ENCODE results near the gene C1QL4. TPM values are rescaled to one million over a fixed set of nuclear protein-coding genes. Genes with fewer than 3 reads are reported as not detected.

The C1QL4 gene
- total and polyA plus RNA-seq, 5 donors from 2014 or later, result not detected

GRCh38 chr12:49330631-49331379 is 6.2 kb downstream of the C1QL4 start:
- peaks cover 5% of the 10 kb centered on the region for H3K36me3 Mint-ChIP-seq

GRCh38 chr12:49330032-49330619 is 6.9 kb downstream of the C1QL4 start:
- Histone ChIP-seq H3K9me3 (ENCODE audit: control insufficient read depth in 2 of 2, low read length in 2 of 2) (no peaks in the 10 kb centered on the region), H3K36me3 (ENCODE audit: control insufficient read depth, insufficient read depth, low read length) (no peaks in the 10 kb centered on the region), H3K4me3 (ENCODE audit: low read depth, low read length) (no peak overlapping the region), H3K27me3 (ENCODE audit: control insufficient read depth, insufficient read depth, low read length) (peaks cover 6% of the 10 kb centered on the region), H3K27ac (ENCODE audit: insufficient read depth, low read length, poor library complexity, severe bottlenecking) (no peak overlapping the region), H3K4me1 (ENCODE audit: control insufficient read depth, insufficient read depth, low read length, poor library complexity, severe bottlenecking) (peaks cover 9% of the 10 kb centered on the region)
- ATAC-seq (ENCODE audit: low read depth in 2 of 2) (no peak), DNase-seq (no peak)
- no peak overlapping the region for H3K4me3 Mint-ChIP-seq
- peaks cover 0 to 2% (median 0%) of the 10 kb centered on the region in 7 donors for H3K9me3 Mint-ChIP-seq
- peak overlapping the region in 1 of 3 donors; percentile 11 for H3K27ac Mint-ChIP-seq
- peaks cover 36% of the 10 kb centered on the region for H3K27me3 Mint-ChIP-seq
- H3K36me3 Mint-ChIP-seq, result peaks cover 5% of the 10 kb centered on the region
- peaks cover 0 to 19% (median 7%) of the 10 kb centered on the region in 4 donors for H3K4me1 Mint-ChIP-seq

More at GRCh38 chr12:49330631-49331379, 6.2 kb downstream of the C1QL4 start:
- Histone ChIP-seq H3K9me3 (ENCODE audit: control insufficient read depth in 2 of 2, low read length in 2 of 2) (no peaks in the 10 kb centered on the region), H3K27ac (ENCODE audit: insufficient read depth, low read length, poor library complexity, severe bottlenecking) (no peak overlapping the region), H3K4me3 (ENCODE audit: low read depth, low read length) (no peak overlapping the region), H3K27me3 (ENCODE audit: control insufficient read depth, insufficient read depth, low read length) (peaks cover 10% of the 10 kb centered on the region), H3K36me3 (ENCODE audit: control insufficient read depth, insufficient read depth, low read length) (no peaks in the 10 kb centered on the region), H3K4me1 (ENCODE audit: control insufficient read depth, insufficient read depth, low read length, poor library complexity, severe bottlenecking) (peaks cover 9% of the 10 kb centered on the region)
- ATAC-seq (ENCODE audit: low read depth in 2 of 2) (no peak), DNase-seq (no peak)
- no peak overlapping the region for H3K27ac Mint-ChIP-seq
- peaks cover 0 to 24% (median 7%) of the 10 kb centered on the region in 4 donors for H3K4me1 Mint-ChIP-seq
- peaks cover 40% of the 10 kb centered on the region for H3K27me3 Mint-ChIP-seq
- H3K9me3 Mint-ChIP-seq, result peaks cover 0 to 2% (median 0%) of the 10 kb centered on the region in 7 donors
- H3K4me3 Mint-ChIP-seq, result no peak overlapping the region

GRCh38 chr12:49328816-49329215 is 8.2 kb downstream of the C1QL4 start:
- peaks cover 23% of the 10 kb centered on the region for H3K27me3 Mint-ChIP-seq
- no peak overlapping the region for H3K4me3 ChIP-seq (ENCODE audit: low read depth, low read length)
- ATAC-seq (ENCODE audit: low read depth in 2 of 2) (no peak), DNase-seq (no peak)
- no peak overlapping the region for H3K27ac Mint-ChIP-seq
- no peaks in the 10 kb centered on the region for H3K27me3 ChIP-seq (ENCODE audit: control insufficient read depth, insufficient read depth, low read length)
- no peak overlapping the region for H3K4me3 Mint-ChIP-seq
- H3K9me3 Mint-ChIP-seq, result peaks cover 0 to 2% (median 0%) of the 10 kb centered on the region in 7 donors
- peaks cover 0 to 13% (median 4%) of the 10 kb centered on the region in 4 donors for H3K4me1 Mint-ChIP-seq
- H3K9me3 ChIP-seq (ENCODE audit: control insufficient read depth in 2 of 2, low read length in 2 of 2), result no peaks in the 10 kb centered on the region
- H3K27ac ChIP-seq (ENCODE audit: insufficient read depth, low read length, poor library complexity, severe bottlenecking), result no peak overlapping the region
- peaks cover 11% of the 10 kb centered on the region for H3K4me1 ChIP-seq (ENCODE audit: control insufficient read depth, insufficient read depth, low read length, poor library complexity, severe bottlenecking)
- no peaks in the 10 kb centered on the region for H3K36me3 Mint-ChIP-seq
- H3K36me3 ChIP-seq (ENCODE audit: control insufficient read depth, insufficient read depth, low read length), result no peaks in the 10 kb centered on the region

GRCh38 chr12:49327887-49328286 is 9.1 kb downstream of the C1QL4 start:
- H3K36me3 Mint-ChIP-seq, result no peaks in the 10 kb centered on the region
- ATAC-seq (ENCODE audit: low read depth in 2 of 2), result no peak

GRCh38 chr12:49327368-49327767 is 9.6 kb downstream of the C1QL4 start:
- Histone ChIP-seq H3K9me3 (ENCODE audit: control insufficient read depth in 2 of 2, low read length in 2 of 2) (no peaks in the 10 kb centered on the region), H3K36me3 (ENCODE audit: control insufficient read depth, insufficient read depth, low read length) (no peaks in the 10 kb centered on the region), H3K4me3 (ENCODE audit: low read depth, low read length) (no peak overlapping the region), H3K4me1 (ENCODE audit: control insufficient read depth, insufficient read depth, low read length, poor library complexity, severe bottlenecking) (peaks cover 11% of the 10 kb centered on the region), H3K27me3 (ENCODE audit: control insufficient read depth, insufficient read depth, low read length) (no peaks in the 10 kb centered on the region), H3K27ac (ENCODE audit: insufficient read depth, low read length, poor library complexity, severe bottlenecking) (no peak overlapping the region)
- DNase-seq (no peak), ATAC-seq (ENCODE audit: low read depth in 2 of 2) (no peak)
- Mint-ChIP-seq H3K9me3 (peaks cover 0 to 1% (median 0%) of the 10 kb centered on the region in 7 donors), H3K4me1 (peaks cover 0 to 17% (median 6%) of the 10 kb centered on the region in 4 donors), H3K4me3 (peak overlapping the region in 1 of 4 donors; percentile 30), H3K27me3 (peaks cover 11% of the 10 kb centered on the region), H3K27ac (no peak overlapping the region), H3K36me3 (no peaks in the 10 kb centered on the region)

More at GRCh38 chr12:49327887-49328286, 9.1 kb downstream of the C1QL4 start:
- Histone ChIP-seq H3K4me1 (ENCODE audit: control insufficient read depth, insufficient read depth, low read length, poor library complexity, severe bottlenecking) (peaks cover 13% of the 10 kb centered on the region), H3K27ac (ENCODE audit: insufficient read depth, low read length, poor library complexity, severe bottlenecking) (no peak overlapping the region), H3K9me3 (ENCODE audit: control insufficient read depth in 2 of 2, low read length in 2 of 2) (no peaks in the 10 kb centered on the region), H3K4me3 (ENCODE audit: low read depth, low read length) (no peak overlapping the region), H3K27me3 (ENCODE audit: control insufficient read depth, insufficient read depth, low read length) (no peaks in the 10 kb centered on the region), H3K36me3 (ENCODE audit: control insufficient read depth, insufficient read depth, low read length) (no peaks in the 10 kb centered on the region)
- peaks cover 16% of the 10 kb centered on the region for H3K27me3 Mint-ChIP-seq
- H3K27ac Mint-ChIP-seq, result no peak overlapping the region
- peak overlapping the region in 1 of 4 donors; percentile 30 for H3K4me3 Mint-ChIP-seq
- peaks cover 0 to 17% (median 5%) of the 10 kb centered on the region in 4 donors for H3K4me1 Mint-ChIP-seq
- H3K9me3 Mint-ChIP-seq, result peaks cover 0 to 2% (median 0%) of the 10 kb centered on the region in 7 donors
- DNase-seq, result no peak

GRCh38 chr12:49325606-49326005 is 11.4 kb downstream of the C1QL4 start:
- peaks cover 0 to 22% (median 11%) of the 10 kb centered on the region in 4 donors for H3K4me1 Mint-ChIP-seq
- peaks cover 4% of the 10 kb centered on the region for H3K27me3 Mint-ChIP-seq
- H3K4me3 Mint-ChIP-seq, result no peak overlapping the region
- no peaks in the 10 kb centered on the region for H3K36me3 ChIP-seq (ENCODE audit: control insufficient read depth, insufficient read depth, low read length)
- no peak overlapping the region for H3K4me3 ChIP-seq (ENCODE audit: low read depth, low read length)
- peaks cover 0 to 1% (median 0%) of the 10 kb centered on the region in 7 donors for H3K9me3 Mint-ChIP-seq
- H3K27me3 ChIP-seq (ENCODE audit: control insufficient read depth, insufficient read depth, low read length), result no peaks in the 10 kb centered on the region
- no peak overlapping the region for H3K27ac ChIP-seq (ENCODE audit: insufficient read depth, low read length, poor library complexity, severe bottlenecking)
- H3K4me1 ChIP-seq (ENCODE audit: control insufficient read depth, insufficient read depth, low read length, poor library complexity, severe bottlenecking), result peaks cover 18% of the 10 kb centered on the region
- ATAC-seq (ENCODE audit: low read depth in 2 of 2) (no peak), DNase-seq (no peak)
- H3K27ac Mint-ChIP-seq, result no peak overlapping the region
- H3K36me3 Mint-ChIP-seq, result no peaks in the 10 kb centered on the region
- H3K9me3 ChIP-seq (ENCODE audit: control insufficient read depth in 2 of 2, low read length in 2 of 2), result no peaks in the 10 kb centered on the region

- peaks cover 18% of the 10 kb centered on the region for H3K4me1 ChIP-seq (ENCODE audit: control insufficient read depth, insufficient read depth, low read length, poor library complexity, severe bottlenecking)
- Mint-ChIP-seq H3K9me3 (peaks cover 0 to 3% (median 0%) of the 10 kb centered on the region in 7 donors), H3K27ac (peak overlapping the region; percentile 71 to 95 (median 78)), H3K27me3 (peaks cover 4% of the 10 kb centered on the region), H3K4me3 (peak overlapping the region; percentile 88 to 96 (median 93)), H3K4me1 (peaks cover 0 to 22% (median 11%) of the 10 kb centered on the region in 4 donors), H3K36me3 (no peaks in the 10 kb centered on the region)
- no peak overlapping the region for H3K27ac ChIP-seq (ENCODE audit: insufficient read depth, low read length, poor library complexity, severe bottlenecking)
- DNase-seq (no peak), ATAC-seq (ENCODE audit: low read depth in 2 of 2) (no peak)
- no peaks in the 10 kb centered on the region for H3K36me3 ChIP-seq (ENCODE audit: control insufficient read depth, insufficient read depth, low read length)
- peak overlapping the region; percentile 81 for H3K4me3 ChIP-seq (ENCODE audit: low read depth, low read length)
- no peaks in the 10 kb centered on the region for H3K9me3 ChIP-seq (ENCODE audit: control insufficient read depth in 2 of 2, low read length in 2 of 2)
- no peaks in the 10 kb centered on the region for H3K27me3 ChIP-seq (ENCODE audit: control insufficient read depth, insufficient read depth, low read length)
Observed at GRCh38 chr12:49323524-49324097, 13.4 kb downstream of the C1QL4 start.
